ENCODE measurements around the gene TAS2R60.
"Not testable (repeated sequence)": the region's sequence is repeated elsewhere in the genome, so short reads cannot be mapped to it uniquely, and the experiment has no call there.

TAS2R60 gene

GRCh38 chr7:143479055-143479766 is 36.0 kb downstream of the TAS2R60 start:
- DNase-seq (ENCODE audit: low spot score), result no peak

- no peak for DNase-seq (ENCODE audit: low spot score)
Measured at GRCh38 chr7:143480501-143480900, 37.2 kb downstream of the TAS2R60 start.

- no peak for DNase-seq (ENCODE audit: low spot score)
Measured at GRCh38 chr7:143484119-143484518, 40.9 kb downstream of the TAS2R60 start.

GRCh38 chr7:143485094-143485493 is 41.8 kb downstream of the TAS2R60 start:
- DNase-seq (ENCODE audit: low spot score), result no peak

- DNase-seq (ENCODE audit: low spot score), result no peak
Measured at GRCh38 chr7:143485500-143485899, 42.2 kb downstream of the TAS2R60 start.

GRCh38 chr7:143486266-143486665 is 43.0 kb downstream of the TAS2R60 start:
- not testable (repeated sequence) for DNase-seq (ENCODE audit: low spot score)

- no peak for DNase-seq (ENCODE audit: low spot score)
Measured at GRCh38 chr7:143487061-143487460, 43.8 kb downstream of the TAS2R60 start.

GRCh38 chr7:143487566-143487965 is 44.3 kb downstream of the TAS2R60 start:
- no peak for DNase-seq (ENCODE audit: low spot score)

GRCh38 chr7:143490717-143491306 is 47.6 kb downstream of the TAS2R60 start:
- no peak for DNase-seq (ENCODE audit: low spot score)

GRCh38 chr7:143492043-143492471 is 48.8 kb downstream of the TAS2R60 start:
- no peak for DNase-seq (ENCODE audit: low spot score)

GRCh38 chr7:143492799-143493739 is 49.8 kb downstream of the TAS2R60 start:
- DNase-seq (ENCODE audit: low spot score), result no peak

- no peak for DNase-seq (ENCODE audit: low spot score)
Measured at GRCh38 chr7:143493751-143494150, 50.5 kb downstream of the TAS2R60 start.
